Endothelial cell of umbilical vein (primary cell): ENCODE measurements around the gene ZNF264.

Experiments used
- CTCF ChIP-seq, 2 donors: IDR thresholded peaks; 1 replicate in 1 of 2; 2 replicates in 1 of 2; pipeline ENCODE4 v1.5.1; 2011; ENCODE audit warnings: low read length in 2 of 2, mild to moderate bottlenecking in 2 of 2, moderate library complexity in 2 of 2, control low read depth in 1 of 2, inconsistent platforms in 1 of 2, low read depth in 1 of 2; ENCODE audit not compliant: insufficient read depth in 1 of 2; ENCODE audit errors: extremely low read depth in 1 of 2
- MAX ChIP-seq: IDR thresholded peaks from 2 replicates; pipeline ENCODE4 v1.6.1; 2011; ENCODE audit not compliant: insufficient read depth, insufficient read length
- POLR2A ChIP-seq: IDR thresholded peaks from 2 replicates; pipeline ENCODE4 v1.6.1; 2012; ENCODE audit warnings: low read depth, mild to moderate bottlenecking, control low read depth, low read length

- TF ChIP-seq CTCF (IDR thresholded peaks at IDR 0.05; ENCODE audit: extremely low read depth in 1 of 2, insufficient read depth in 1 of 2, low read depth in 1 of 2, low read length in 2 of 2) (no peak), POLR2A (no peak), MAX (no peak)
Observed at GRCh38 chr19:57161985-57162539, 29.2 kb upstream of the ZNF264 start.
